HUES6 (cell line): ENCODE measurements around the gene CA14.
A peak's percentile ranks its signal among the peaks of the same experiment; 100 is the strongest.

Source experiments
- H3K27ac ChIP-seq: 2 replicates; pipeline ENCODE4 v1.7.0; 2013; ENCODE audit warnings: low read depth, mild to moderate bottlenecking, low read length, inconsistent platforms
- H3K27me3 ChIP-seq: 2 replicates; pipeline ENCODE4 v1.6.1; 2013; ENCODE audit warnings: low read length; ENCODE audit not compliant: control insufficient read depth, insufficient read depth
- H3K36me3 ChIP-seq: 2 replicates; pipeline ENCODE4 v1.6.1; 2013; ENCODE audit warnings: low read length; ENCODE audit not compliant: control insufficient read depth, insufficient read depth
- H3K4me1 ChIP-seq: 2 replicates; pipeline ENCODE4 v1.6.1; 2013; ENCODE audit warnings: low read length; ENCODE audit not compliant: control insufficient read depth, insufficient read depth
- H3K4me3 ChIP-seq: 2 replicates; pipeline ENCODE4 v1.5.1; 2013; ENCODE audit warnings: low read depth, low read length
- H3K9ac ChIP-seq: one replicate; pipeline ENCODE4 v1.6.1; 2013; ENCODE audit warnings: mild to moderate bottlenecking, low read length
- H3K9me3 ChIP-seq: 2 replicates; pipeline ENCODE4 v1.6.1; 2013; ENCODE audit warnings: low read depth, low read length; ENCODE audit not compliant: control insufficient read depth, insufficient read depth

The CA14 gene

DNA sequence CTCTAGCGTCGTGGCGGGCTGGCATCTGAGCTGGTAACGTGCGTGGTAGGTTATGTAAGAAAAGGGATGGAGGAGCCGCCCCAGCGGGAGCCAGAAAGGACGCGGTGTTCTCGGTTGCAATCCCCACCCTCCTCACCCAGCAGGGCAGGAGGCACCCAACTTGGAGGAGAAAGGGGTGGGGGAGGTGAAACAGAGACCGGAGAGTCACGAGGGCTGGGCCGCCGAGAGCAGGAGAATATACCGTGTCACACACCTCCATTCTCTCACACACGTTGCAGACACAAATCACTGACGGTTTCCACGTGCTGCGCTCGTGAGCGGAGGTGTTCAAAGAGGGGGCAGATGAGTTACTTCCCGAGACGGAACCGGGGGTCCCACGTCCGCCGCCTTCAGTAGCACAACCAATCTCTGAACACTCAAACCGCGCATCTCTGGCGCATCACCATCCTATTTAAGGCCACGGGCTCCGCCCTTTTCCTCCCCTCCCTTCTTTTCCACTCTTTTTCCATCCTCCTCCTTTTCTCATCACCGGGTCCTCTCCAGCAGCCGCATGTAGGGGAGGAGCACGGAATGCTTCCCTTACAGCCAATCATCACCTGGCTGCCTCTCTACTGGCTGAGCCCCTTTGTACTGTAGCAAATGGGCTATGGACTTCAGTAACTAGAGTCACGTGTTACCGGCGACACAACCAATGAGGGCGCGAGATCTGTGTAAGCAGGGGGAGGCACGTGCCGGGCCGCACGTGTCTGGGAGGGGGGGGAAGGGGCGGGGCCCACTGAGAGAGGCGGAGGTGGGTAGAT lies 24.4 kb downstream of the CA14 start, which contains the start of gene CIART:
CIART (plus strand) TSS at position 797 of the 800 bp plus-strand sequence. CDS start 714 bp downstream, outside the sequence.
- Histone ChIP-seq H3K4me1 (peaks cover 16% of the 10 kb centered on the region), H3K27me3 (peaks cover 17% of the 10 kb centered on the region), H3K9me3 (no peaks in the 10 kb centered on the region), H3K36me3 (peaks cover 8% of the 10 kb centered on the region; the same call in 1 of the 2 replicates), H3K27ac (peak within 1 kb of the TSS; percentile 44), H3K4me3 (peak within 1 kb of the TSS; percentile 83), H3K9ac (peak within 1 kb of the TSS; percentile 80)

DNA sequence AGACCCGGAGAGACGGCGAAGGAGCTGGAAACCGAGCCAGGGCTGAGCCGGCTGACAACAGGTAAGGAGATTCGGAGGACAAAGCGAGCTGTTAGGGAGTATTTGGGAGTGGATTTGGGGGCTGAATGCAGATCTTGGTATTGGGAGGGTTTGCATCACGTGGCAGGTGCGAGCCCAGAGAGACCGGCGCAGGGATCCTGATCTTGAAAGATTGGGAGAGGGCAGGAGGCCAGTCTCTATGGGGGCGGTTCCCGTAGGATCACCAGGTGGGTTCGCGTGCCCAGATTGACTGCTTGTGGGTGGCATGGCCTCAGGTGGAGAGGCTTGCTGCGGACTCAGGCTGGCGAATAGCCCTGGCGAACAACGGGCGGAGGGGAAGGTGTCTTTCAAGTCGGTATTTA lies 25.0 kb downstream of the CA14 start:
- H3K4me3 ChIP-seq: peak overlapping the region; percentile 83
- no peak overlapping the region for H3K27ac ChIP-seq
- H3K9ac ChIP-seq: peak overlapping the region; percentile 73
- H3K9me3 ChIP-seq: no peaks in the 10 kb centered on the region
- H3K27me3 ChIP-seq: peaks cover 17% of the 10 kb centered on the region
- peaks cover 8% of the 10 kb centered on the region; the same call in 1 of the 2 replicates for H3K36me3 ChIP-seq
- H3K4me1 ChIP-seq: peaks cover 16% of the 10 kb centered on the region

DNA sequence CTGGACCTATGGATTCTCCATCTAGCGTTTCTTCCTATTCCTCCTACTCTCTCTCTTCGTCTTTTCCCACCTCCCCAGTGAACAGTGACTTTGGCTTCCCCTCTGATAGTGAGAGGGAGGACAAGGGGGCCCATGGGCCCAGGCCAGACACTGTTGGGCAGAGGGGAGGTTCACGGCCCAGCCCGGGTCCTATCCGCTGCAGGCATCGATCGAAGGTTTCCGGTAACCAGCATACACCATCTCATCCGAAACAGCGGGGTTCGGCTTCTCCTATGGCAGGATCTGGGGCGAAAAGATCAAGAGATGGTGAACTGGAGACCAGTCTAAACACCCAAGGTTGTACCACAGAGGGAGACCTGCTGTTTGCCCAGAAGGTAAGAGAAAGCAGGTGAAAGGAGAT lies 25.7 kb downstream of the CA14 start:
- Histone ChIP-seq H3K27me3 (peaks cover 17% of the 10 kb centered on the region), H3K27ac (no peak overlapping the region), H3K36me3 (peaks cover 8% of the 10 kb centered on the region; the same call in 1 of the 2 replicates), H3K4me3 (peak overlapping the region; percentile 83), H3K4me1 (peaks cover 16% of the 10 kb centered on the region), H3K9ac (no peak overlapping the region), H3K9me3 (no peaks in the 10 kb centered on the region)

DNA sequence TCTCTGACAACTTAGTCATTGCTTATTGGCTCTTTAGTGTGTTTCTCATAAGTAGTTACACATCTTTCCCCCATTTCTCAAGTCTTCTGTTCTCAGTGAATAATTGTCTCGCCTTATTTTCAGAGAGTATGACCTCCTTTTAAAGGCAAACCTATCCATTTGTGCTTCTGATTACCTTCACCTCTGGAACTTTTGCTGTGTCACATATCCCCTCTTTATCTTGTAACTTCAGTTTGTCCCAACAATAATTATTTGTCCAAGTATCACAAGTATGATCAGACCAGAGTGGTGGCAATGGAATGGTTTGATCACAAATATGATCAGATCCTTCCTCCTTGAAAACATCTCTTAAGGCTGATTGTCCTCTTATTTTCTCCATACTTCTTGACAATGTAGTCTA lies 30.8 kb downstream of the CA14 start:
- no peak overlapping the region for H3K4me3 ChIP-seq
- no peak overlapping the region for H3K27ac ChIP-seq
- no peak overlapping the region for H3K9ac ChIP-seq
- peaks cover 8% of the 10 kb centered on the region; the same call in 1 of the 2 replicates for H3K36me3 ChIP-seq
- no peaks in the 10 kb centered on the region for H3K9me3 ChIP-seq
- peaks cover 3% of the 10 kb centered on the region for H3K4me1 ChIP-seq
- peaks cover 3% of the 10 kb centered on the region for H3K27me3 ChIP-seq

DNA sequence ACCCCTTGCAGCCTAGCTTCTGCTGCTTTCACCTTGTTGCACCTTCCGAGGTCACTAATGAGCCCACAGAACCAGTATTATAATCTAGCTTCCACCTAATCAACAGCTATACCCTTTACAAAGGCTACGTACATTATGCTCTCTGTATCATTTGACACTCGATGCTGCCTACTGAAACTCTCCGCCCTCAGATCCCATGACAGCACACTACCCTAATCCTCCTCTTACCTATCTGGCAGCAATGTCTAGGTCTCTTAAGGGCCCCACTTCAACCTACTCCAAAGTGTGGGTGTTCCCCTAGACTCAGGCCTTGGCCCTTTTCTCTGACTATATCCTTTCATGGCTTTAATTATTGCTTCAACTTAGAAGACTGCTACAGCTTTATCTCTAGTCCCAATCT lies 31.2 kb downstream of the CA14 start:
- Histone ChIP-seq H3K4me1 (peaks cover 4% of the 10 kb centered on the region; the same call in 1 of the 2 replicates), H3K27me3 (no peaks in the 10 kb centered on the region; the same call in 1 of the 2 replicates), H3K27ac (no peak overlapping the region), H3K9ac (no peak overlapping the region), H3K36me3 (peaks cover 8% of the 10 kb centered on the region; the same call in 1 of the 2 replicates), H3K4me3 (no peak overlapping the region), H3K9me3 (no peaks in the 10 kb centered on the region)

DNA sequence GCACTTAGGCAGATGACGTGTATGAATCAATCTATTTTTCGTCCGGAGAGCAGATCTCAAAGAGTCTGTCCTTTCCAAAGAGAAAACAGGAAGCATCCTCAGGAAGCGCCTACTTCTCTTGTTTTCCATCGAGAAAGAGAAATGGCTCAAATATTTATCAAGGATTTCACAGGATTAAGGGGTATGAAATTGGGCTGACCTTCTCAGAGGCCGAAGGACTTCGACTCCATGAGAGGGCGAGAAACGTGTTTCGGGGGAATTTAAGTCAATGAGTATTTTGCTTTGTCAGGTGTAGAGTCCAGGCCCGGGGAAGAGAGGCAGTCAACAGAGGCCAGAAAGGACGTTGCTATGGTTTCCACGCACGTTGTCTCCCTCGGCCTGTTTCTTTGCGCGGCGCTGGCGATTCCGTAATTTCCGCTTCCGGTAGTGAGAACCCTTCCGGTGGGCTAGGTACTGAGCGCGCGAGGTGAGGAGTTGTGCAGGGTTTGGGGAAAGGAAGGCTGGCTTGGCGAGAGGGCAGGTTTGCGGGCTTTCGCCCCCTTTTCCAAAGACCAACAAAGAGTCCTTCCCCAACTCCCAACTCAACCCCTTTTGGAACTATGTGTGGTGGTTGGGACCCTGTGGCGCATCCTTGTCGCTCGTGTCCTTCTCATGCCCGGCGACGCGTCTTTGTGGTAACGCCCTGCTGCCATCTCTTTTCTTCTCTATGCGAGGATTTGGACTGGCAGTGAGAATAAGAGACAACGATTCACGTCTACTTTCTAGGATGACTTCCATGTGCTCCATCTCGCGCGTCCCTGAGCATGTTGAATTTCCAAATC lies 36.1 kb downstream of the CA14 start, which contains the start of gene MRPS21:
MRPS21 (plus strand) TSS at position 429 of the 821 bp plus-strand sequence. CDS start 506 bp downstream, outside the sequence.
- Histone ChIP-seq H3K4me1 (peaks cover 4% of the 10 kb centered on the region; the same call in 1 of the 2 replicates), H3K27me3 (no peaks in the 10 kb centered on the region), H3K9ac (peak within 1 kb of the TSS; percentile 93), H3K36me3 (peaks cover 33% of the 10 kb centered on the region), H3K9me3 (no peaks in the 10 kb centered on the region), H3K4me3 (peak within 1 kb of the TSS; percentile 94), H3K27ac (peak within 1 kb of the TSS; percentile 83)

DNA sequence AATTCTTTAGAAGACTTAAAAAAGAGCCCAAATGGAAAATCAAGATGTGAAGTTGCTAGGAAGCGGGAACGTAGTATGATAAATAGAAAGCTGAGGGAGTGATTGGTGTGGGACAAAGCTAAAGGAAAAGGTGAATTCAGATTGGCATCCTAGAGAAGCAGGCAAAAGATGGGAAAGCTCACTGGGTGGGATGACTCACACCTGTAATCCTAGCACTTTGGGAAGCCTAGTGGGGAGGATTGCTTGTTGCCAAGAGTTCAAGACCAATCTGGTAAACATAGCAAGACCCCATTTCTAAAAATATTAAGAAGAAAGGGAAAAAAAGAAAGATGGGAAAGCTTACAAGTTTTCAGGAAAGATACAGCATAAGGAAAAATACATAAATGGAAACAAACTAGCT lies 37.9 kb downstream of the CA14 start:
- no peak overlapping the region; the same call in 1 of the 2 replicates for H3K27ac ChIP-seq
- H3K4me3 ChIP-seq: no peak overlapping the region
- no peaks in the 10 kb centered on the region for H3K9me3 ChIP-seq
- H3K9ac ChIP-seq: no peak overlapping the region
- no peaks in the 10 kb centered on the region for H3K27me3 ChIP-seq
- H3K36me3 ChIP-seq: peaks cover 48% of the 10 kb centered on the region
- peaks cover 4% of the 10 kb centered on the region; the same call in 1 of the 2 replicates for H3K4me1 ChIP-seq

DNA sequence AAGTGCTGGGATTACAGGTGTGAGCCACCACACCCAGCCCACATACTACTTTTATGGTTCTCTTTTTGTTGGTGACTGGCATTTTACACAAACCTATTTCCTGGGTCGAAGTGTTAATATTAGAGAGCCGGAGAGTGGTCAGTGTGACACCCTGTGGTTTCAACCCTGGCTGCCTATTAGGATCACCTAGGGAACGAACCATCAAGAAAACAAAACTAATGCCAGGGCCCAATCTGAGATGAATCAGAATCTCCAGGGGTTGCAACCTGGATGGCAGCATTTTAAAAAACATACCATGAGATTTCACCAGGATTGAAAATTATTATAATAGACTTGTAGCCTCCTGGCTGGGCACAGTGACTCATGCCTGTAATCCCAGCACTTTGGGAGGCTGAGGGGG lies 42.1 kb downstream of the CA14 start:
- peaks cover 66% of the 10 kb centered on the region for H3K36me3 ChIP-seq
- no peak overlapping the region for H3K27ac ChIP-seq
- no peak overlapping the region for H3K4me3 ChIP-seq
- H3K9me3 ChIP-seq: no peaks in the 10 kb centered on the region
- H3K27me3 ChIP-seq: no peaks in the 10 kb centered on the region
- peaks cover 22% of the 10 kb centered on the region for H3K4me1 ChIP-seq
- H3K9ac ChIP-seq: no peak overlapping the region

DNA sequence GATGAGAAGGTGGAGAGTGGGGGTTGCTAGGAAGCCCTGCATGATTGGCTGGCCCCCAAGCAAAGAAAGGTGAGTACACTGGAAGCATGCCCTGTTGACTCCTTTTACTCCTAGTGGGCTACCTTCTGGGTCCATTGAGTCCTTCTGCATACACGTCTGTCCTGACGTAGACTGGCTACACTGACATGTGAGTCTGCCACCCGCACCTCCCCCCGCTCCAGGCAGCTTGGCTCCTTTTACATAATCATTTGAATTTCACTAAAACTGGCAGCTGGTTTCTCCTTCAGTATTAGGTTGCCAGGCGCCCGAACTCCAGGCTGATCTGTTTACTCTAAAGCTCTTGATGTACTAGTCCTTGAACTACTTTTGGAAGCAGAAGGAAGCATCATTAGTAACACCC lies 44.8 kb downstream of the CA14 start:
- Histone ChIP-seq H3K27ac (peak overlapping the region; percentile 86), H3K4me1 (peaks cover 22% of the 10 kb centered on the region), H3K4me3 (peak overlapping the region; percentile 37), H3K36me3 (peaks cover 64% of the 10 kb centered on the region), H3K9me3 (no peaks in the 10 kb centered on the region), H3K9ac (peak overlapping the region; percentile 74), H3K27me3 (no peaks in the 10 kb centered on the region)

DNA sequence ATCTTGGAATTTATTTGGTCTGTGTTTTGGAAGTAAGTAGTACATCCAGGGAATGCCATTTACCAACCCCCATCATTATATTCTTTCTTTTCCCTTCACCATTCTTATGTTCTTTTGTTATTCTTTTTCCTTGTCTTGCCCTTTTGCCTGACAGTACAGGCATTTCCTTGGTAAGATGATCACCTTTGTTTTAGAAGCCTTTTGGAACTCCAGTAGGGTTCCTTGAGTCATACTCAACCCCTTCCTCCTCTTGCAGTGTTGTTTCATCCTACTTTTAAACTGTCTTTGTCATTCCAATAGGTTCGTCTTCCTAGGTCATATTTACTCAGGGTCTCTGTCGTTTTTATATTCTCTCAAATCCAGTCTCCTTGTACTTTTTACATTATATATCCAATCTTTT lies 45.3 kb downstream of the CA14 start:
- Histone ChIP-seq H3K36me3 (peaks cover 65% of the 10 kb centered on the region), H3K9me3 (no peaks in the 10 kb centered on the region), H3K4me1 (peaks cover 22% of the 10 kb centered on the region), H3K9ac (peak overlapping the region; percentile 74), H3K27me3 (no peaks in the 10 kb centered on the region), H3K27ac (peak overlapping the region; percentile 86), H3K4me3 (peak overlapping the region; percentile 37)
